Astrocyte of the spinal cord (primary cell): Measurements from ENCODE around the gene KCNK4.
A peak's percentile ranks its signal among the peaks of the same experiment; 100 is the strongest.
"Not testable (repeated sequence)": the region's sequence is repeated elsewhere in the genome, so short reads cannot be mapped to it uniquely, and the experiment has no call there.

ENCODE experiments used
- DNase-seq: peaks from one replicate; pipeline ENCODE4 v3.0.0; 2011; ENCODE audit warnings: low read depth, low spot score
- H3K4me3 ChIP-seq: 2 replicates; pipeline ENCODE4 v1.5.1; 2011; ENCODE audit warnings: low read depth, mild to moderate bottlenecking, low read length, moderate library complexity
- in situ Hi-C: cut with HindIII; loops from 2 replicates; pipeline ENCODE4 v1.10.0; 2017; ENCODE audit warnings: low sequenced_read_pairs
- TF ChIP-seq, protein P1 (sequence below): IDR thresholded peaks from 2 replicates; pipeline ENCODE4 v1.5.1; 2012; ENCODE audit warnings: low read depth, mild to moderate bottlenecking, low read length, inconsistent platforms

Gene KCNK4

GRCh38 chr11:64323373-64323772 is 32.3 kb downstream of the KCNK4 start:
- no peak overlapping the region for H3K4me3 ChIP-seq
- in situ Hi-C loops: no loop called here
- TF ChIP-seq, protein P1, sequence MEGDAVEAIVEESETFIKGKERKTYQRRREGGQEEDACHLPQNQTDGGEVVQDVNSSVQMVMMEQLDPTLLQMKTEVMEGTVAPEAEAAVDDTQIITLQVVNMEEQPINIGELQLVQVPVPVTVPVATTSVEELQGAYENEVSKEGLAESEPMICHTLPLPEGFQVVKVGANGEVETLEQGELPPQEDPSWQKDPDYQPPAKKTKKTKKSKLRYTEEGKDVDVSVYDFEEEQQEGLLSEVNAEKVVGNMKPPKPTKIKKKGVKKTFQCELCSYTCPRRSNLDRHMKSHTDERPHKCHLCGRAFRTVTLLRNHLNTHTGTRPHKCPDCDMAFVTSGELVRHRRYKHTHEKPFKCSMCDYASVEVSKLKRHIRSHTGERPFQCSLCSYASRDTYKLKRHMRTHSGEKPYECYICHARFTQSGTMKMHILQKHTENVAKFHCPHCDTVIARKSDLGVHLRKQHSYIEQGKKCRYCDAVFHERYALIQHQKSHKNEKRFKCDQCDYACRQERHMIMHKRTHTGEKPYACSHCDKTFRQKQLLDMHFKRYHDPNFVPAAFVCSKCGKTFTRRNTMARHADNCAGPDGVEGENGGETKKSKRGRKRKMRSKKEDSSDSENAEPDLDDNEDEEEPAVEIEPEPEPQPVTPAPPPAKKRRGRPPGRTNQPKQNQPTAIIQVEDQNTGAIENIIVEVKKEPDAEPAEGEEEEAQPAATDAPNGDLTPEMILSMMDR: no peak
- DNase-seq: no peak

DNA sequence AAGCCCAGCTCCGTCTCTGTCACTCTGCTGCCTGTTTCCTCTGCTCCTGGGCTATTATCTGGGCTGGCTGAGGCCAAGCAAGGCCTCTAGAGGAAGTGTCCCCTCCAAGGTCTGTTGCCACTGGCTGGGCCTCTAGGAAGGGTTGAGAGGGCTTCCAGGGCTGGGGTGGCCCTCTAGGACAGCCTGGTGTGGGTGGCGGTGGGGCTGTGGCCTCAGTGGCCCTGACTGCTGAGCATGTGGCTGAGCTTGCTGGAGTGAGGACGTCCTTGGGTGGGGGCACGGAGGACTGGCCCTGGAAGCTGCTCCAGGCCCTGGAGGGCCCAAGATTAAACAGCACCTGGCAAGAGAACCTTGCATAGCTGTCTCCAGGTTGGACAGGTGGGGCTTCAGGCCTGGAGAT is 32.9 kb downstream of the KCNK4 start:
- DNase-seq, in situ Hi-C loops, H3K4me3 ChIP-seq: not testable (repeated sequence)

- in situ Hi-C loops: no loop called here
- H3K4me3 ChIP-seq: no peak overlapping the region
- TF ChIP-seq, protein P1: no peak
- DNase-seq: no peak
Measured at GRCh38 chr11:64324692-64325469, 33.8 kb downstream of the KCNK4 start.

GRCh38 chr11:64327375-64327774 is 36.3 kb downstream of the KCNK4 start:
- H3K4me3 ChIP-seq: no peak overlapping the region
- in situ Hi-C loops: no loop called here
- TF ChIP-seq, protein P1: no peak
- DNase-seq: no peak

DNA sequence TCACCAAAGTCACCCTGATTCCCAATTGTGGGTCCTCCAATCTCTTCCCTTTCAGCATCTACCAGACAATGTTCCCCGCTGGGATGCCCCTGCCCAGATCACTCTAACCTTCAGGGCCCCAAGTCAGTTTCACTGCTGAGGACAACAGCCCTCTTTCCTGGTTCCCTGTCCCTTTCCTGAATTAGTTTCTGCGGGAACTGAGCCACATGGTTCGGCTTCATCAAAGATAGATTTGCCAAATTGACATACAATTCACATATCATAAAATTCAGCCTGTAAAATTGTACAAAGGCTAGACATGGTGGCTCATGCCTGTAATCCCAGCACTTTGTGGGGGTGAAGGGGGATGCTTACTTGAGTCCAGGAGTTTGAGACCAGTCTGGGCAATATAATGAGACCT is 36.9 kb downstream of the KCNK4 start:
- no peak overlapping the region for H3K4me3 ChIP-seq
- TF ChIP-seq, protein P1: no peak
- in situ Hi-C loops: no loop called here

GRCh38 chr11:64330888-64331287 is 39.8 kb downstream of the KCNK4 start:
- TF ChIP-seq, protein P1: no peak
- DNase-seq: no peak
- H3K4me3 ChIP-seq: no peak overlapping the region
- in situ Hi-C loops: no loop called here

More for the DNA sequence above, 36.9 kb downstream of the KCNK4 start:
- no peak for DNase-seq

GRCh38 chr11:64331569-64332371 is 40.7 kb downstream of the KCNK4 start:
- DNase-seq: peak; percentile 77
- in situ Hi-C loops: no loop called here
- no peak overlapping the region for H3K4me3 ChIP-seq
- TF ChIP-seq, protein P1: peak; percentile 76
